Ureter (tissue), 1 donor: Measurements from ENCODE around the gene SLC9C2. TPM values are rescaled to one million over a fixed set of nuclear protein-coding genes. Genes with fewer than 3 reads are reported as not detected.
"Not testable (repeated sequence)": the region's sequence is repeated elsewhere in the genome, so short reads cannot be mapped to it uniquely, and the experiment has no call there.

ENCODE experiments used
- DNase-seq: peaks from one replicate; pipeline ENCODE4 v3.0.0-alpha.2; 2020; ENCODE audit warnings: low spot score
- total RNA-seq: library from RNA; stranded (reverse); gene quantifications from one replicate; pipeline ENCODE4 v1.2.4, GENCODE V29; 2023
- donor health status: DM: yes; HTN: yes; CAD: no.

Gene SLC9C2, protein sequence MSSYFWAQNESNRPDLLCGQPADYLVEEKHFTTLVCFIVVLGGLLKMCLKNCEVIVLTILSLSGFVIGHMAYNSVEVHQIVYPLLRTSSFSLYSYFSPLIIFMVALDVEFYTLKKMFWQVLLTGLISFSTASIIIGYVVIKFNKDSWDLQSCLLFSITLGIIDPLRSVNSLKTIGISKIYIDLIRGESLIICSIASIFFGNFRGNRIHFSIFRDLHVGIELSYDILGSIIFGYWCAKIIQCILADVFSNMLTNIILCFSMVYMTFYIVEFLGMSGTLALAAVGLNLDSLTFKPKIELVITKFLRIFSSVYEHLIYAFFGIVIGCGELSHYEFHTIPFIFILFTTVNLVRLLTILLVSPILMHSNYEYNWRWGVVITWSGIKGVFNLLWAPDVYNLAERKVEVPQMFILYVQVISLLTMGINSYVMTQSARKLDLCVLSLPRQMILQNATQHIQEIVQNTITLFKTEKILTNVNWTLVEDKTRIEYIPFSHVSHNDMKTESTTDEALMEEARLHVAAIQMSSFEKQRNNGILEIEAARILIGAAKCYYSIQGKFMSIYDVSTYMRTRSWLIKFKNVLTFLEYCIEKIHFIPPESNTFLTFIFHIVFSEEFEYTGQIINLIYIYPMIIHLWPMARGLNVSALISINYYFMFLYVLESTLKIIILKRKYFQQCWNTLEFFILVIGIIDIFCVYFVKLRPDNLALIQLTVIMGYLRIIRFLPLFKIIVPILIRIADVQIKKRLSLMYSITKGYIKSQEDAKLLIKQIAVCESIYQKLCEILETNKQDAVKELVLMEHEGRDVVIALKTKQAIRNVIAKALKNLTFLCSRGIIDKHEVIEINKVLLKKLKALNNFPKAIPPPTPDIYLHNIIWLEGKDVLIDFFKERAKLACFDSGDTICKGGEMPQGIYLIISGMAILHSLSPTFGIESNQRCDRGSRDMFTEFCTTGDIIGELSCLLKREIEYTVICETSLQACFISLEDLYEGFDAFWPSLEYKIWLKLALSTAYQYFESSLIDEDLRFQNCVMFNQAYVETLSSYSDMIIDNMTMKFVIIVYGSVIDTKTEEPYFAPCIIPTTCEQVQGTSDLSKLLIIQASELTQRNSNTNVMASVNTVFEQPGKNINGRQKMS
- not detected for total RNA-seq

DNA sequence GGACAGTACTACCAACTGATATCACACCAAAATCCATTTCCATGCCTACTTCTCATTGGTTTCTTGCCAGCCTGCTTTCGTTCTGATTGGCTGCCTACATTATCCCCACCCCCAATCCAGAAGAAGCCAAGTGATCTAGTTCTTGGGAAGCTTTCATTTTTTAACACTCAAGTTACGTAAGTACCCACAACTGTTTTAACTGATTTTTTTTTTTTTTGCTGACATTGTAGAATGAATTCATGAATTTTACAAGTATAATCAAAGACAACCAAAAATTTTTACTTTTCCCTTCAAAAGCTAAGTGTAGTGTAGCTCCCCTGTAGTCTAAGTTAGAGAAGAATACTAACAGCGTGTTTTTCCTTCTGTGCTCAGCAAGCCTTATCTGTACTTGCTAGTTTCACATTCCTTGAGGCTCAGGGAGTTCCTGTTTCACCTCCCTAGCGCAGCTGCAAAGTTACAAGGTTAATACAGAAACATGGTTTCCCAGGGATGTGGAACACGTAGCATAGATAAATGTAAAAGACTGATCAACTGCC is at the start of gene SLC9C2:
SLC9C2 (minus strand) TSS at position 17 of the 536 bp plus-strand sequence. CDS start 1,296 bp downstream, outside the sequence.
- DNase-seq = no peak

DNA sequence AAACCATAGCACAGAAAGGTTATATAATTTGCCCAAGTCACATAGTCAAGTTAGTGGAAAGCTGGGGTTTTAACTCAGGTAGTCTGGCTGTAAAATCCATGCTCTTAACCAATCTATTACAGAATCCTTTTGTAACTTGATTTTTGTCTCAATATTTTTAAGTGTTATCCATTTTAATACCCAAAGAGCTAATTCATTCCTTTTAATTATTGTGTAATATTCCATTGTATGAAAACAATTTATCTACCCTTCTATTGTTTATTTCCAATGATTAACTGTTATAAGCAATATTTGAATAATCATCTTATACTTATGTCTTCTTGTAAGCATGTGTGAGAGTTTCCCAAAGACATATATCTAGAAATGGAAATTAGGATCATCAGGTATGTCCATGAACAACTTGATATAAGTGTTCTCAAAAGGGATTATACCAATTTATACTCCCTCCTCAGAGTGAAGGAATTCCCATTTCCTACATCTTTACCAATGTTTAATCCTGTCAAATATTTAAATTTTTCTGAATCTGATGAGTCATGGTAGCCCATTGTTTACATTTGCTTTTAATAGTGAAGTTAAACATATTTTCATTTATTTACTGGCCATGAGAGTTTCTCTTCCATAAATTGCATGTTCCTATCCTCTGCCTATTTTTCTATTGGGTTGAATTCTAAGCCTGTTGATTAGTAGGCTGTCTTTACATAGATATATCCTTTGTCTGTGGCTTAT is 46.2 kb upstream of the SLC9C2 start:
- DNase-seq = no peak

DNA sequence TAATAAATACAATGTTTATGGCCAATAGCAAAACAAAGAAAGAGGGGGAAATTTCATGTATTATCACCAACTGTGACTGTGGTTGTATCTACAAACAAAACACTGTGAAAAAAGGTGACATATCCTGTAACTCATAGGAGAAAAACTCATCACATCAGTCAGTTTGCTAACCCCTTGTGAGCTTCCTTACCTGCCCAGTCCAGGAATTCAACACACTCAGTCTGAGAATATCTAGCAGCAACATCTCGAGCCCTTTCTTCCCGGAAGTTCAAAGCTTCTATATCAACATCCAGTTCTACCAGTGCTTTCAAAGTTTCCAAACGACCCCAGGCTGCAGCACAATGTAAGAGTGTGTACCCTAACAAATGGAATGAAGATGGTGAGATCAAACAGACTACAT is 43.8 kb upstream of the SLC9C2 start:
- no peak for DNase-seq

- not testable (repeated sequence) for DNase-seq
Observed at GRCh38 chr1:173642450-173643139, 39.7 kb upstream of the SLC9C2 start.

DNA sequence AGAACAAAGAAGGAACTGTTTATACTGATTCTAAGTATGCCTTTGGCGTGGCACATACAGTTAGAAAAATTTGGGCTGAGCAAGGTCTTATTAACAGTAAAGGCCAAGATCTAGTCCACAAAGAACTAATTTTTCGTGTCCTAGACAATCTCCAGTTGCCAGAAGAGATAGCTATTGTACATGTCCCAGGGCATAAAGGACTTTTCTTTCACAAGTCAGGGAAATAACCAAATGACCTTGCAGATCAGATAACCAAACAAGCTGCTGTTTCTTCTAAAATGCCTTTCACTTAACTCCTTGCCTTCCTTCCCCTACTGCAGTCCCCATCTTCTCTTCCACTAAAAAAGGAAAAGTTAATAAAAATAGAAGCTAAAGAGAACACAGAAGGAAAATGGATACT is 36.2 kb upstream of the SLC9C2 start:
- DNase-seq = no peak

DNA sequence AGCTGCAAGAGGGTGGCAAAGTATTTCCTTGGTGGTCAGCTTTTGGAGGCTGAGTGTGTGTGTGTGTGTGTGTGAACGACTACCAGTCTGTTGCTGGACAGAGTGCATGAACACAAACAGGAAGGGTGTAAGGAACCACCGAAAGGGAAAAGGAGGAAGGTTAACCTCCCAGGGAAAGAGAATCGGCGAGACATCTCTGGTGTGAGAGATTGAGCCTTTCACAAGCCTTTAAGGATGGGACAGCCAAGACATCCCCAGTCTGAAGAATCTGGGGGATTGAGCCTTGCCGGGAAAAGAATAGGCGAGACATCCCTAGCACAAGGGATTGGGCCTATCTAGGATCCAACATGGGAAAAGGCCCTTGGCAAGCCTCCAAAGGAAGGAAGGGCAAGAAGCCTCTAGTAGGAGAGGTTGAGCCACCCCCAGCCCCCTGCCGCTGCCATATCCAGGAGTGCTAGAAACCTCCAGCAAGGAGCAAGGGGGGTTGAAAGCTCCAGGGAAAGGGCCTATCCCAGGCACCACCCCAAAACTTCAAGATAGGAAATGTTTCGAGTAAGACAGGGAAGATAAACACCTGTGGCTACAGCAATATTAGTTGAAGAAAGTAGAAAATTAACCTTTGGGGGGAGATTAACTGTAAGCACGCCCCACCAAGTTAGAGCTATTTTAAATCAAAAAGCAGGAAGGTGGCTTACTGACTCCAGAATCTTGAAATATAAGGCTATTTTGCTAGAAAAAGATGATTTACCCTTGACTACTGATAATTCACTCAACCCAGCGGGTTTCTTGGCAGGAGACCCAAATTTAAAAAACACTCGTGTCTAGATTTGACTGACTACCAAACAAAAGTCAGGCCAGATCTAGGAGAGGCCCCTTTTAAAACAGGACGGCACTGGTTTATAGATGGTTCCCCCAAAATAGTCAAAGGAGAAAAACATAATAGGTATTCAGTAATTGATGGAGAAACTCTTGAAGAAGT is 35.5 kb upstream of the SLC9C2 start:
- DNase-seq = no peak

GRCh38 chr1:173637236-173638042 is 34.6 kb upstream of the SLC9C2 start:
- not testable (repeated sequence) for DNase-seq

DNA sequence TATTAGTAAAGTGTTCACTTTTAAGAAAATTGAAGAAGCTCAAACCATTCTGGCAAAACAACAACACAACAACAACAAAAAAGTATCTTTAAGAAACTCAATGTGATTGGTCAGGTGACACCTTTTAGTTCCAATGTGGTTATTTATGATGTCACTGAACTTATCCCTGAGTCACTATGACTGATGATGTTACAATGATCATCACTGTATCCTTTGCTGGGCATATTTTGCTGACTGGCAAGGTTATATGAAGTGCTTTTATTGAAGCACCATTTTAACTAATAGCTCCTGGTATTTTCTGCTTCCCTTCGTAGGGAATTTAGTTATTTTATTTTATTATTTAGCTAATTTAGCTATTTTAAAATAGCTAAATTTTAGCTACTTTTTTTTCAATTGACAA is 32.2 kb upstream of the SLC9C2 start, which contains the start of gene TEX50:
TEX50 (plus strand) TSS at position 223 of the 400 bp plus-strand sequence. CDS start 184 bp downstream, outside the sequence.
- no peak for DNase-seq

GRCh38 chr1:173628888-173629287 is 26.0 kb upstream of the SLC9C2 start:
- no peak for DNase-seq

DNA sequence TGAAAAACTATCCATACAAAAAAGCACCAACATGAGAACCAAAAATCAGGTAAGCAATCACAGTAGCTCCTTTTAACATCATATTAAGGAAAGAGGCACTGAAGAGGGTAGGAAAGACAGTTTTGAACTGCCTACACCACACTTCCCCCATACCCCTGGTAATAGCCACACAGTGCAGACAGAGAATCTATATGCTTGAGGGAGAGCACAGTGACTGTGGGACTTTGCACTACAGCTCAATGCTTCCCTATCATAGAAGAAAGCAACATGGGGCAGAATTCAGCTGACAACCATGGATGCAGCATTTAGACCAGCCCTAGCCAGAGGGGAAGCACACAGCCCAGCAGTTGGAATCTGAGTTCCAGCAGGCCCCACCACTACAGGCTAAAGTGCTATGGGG is 24.4 kb upstream of the SLC9C2 start:
- no peak for DNase-seq

DNA sequence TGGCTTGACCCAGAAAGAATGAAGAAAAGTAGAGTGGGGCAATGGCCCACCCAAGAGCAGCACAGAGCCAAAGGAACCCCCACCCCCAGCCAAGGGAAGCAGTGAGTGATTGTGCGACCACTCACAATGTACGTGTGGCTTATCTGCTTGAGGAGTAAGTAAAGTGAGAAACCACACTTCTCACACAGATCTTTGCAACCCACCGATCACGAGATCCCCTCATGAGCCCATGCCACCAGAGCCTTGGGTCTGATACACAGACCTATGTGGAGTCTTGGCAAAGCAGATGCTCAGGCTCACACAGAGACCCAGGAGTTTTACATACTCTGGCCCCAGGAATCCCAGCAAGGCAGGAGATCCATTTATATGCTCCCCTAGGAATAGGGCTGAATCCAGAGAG is 14.0 kb upstream of the SLC9C2 start:
- no peak for DNase-seq

DNA sequence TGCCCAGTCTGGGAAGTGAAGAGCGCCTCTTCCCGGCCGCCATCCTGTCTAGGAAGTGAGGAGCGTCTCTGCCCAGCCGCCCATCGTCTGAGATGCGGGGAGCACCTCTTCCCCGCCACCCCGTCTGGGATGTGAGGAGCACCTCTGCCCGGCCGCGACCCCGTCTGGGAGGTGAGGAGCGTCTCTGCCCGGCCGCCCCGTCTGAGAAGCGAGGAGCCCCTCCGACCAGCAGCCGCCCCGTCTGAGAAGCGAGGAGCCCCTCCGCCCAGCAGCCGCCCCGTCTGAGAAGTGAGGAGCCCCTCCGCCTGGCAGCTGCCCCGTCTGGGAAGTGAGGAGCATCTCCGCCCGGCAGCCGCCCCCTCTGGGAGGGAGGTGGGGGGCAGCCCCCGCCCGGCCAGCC is 10.2 kb upstream of the SLC9C2 start:
- DNase-seq = not testable (repeated sequence)

GRCh38 chr1:173608503-173609216 is 5.8 kb upstream of the SLC9C2 start:
- DNase-seq = no peak

DNA sequence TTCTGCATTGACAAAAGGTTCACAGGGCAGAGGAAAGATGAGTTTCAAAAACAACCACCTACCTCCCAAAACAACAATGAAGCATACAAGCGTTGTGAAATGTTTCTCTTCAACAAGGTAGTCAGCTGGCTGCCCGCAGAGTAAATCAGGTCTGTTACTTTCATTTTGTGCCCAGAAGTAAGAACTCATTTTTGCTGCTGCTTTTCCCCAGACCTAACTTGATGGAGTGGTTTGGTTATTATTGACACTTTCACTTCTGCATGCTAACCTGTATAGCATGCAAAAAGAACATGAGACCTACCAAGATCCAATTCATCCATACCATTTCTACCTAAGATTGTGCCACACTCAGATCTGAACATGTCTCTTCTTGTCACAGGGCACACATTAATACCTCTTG is 1.3 kb downstream of the SLC9C2 start:
- no peak for DNase-seq

- DNase-seq = no peak
Observed at GRCh38 chr1:173596097-173596825, 6.6 kb downstream of the SLC9C2 start.

DNA sequence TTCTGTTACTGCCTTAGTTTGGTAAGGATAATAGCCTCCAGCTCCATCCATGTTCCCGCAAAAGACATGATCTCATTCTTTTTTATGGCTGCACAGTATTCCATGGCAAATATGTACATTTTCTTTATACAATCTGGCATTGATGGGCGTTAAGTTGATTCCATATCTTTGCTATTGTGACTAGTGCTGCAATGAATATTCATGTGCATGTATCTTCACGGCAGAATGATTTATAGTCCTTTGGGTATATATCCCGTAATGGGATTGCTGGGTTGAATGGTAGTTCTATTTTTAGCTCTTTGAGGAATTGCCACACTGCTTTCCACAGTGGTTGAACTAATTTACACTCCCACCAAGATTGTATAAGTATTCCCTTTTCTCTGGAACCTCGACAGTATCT is 11.7 kb downstream of the SLC9C2 start:
- not testable (repeated sequence) for DNase-seq

GRCh38 chr1:173590557-173590956 is 12.3 kb downstream of the SLC9C2 start:
- DNase-seq = no peak
